Spleen (tissue), 7 donors: ENCODE results near the gene CCDC12.

ENCODE experiments used
- CTCF ChIP-seq, 11 experiments: fragments of 200-600 bp in 7 of 11; fragments of 450-650 bp in 4 of 11; sonication (generic) in 4 of 11; IDR thresholded peaks in 8 of 11; conservative IDR thresholded peaks in 3 of 11; 1 replicate in 7 of 11; 2 replicates in 4 of 11; pipeline versions ENCODE4 v1.4.0 to v1.8.0; 2016 to 2021; ENCODE audit warnings: antibody characterized with exemption in 11 of 11, inconsistent platforms in 4 of 11, mild to moderate bottlenecking in 1 of 11
- POLR2AphosphoS5 ChIP-seq, 3 donors: sonication (generic); formaldehyde crosslinking; IDR thresholded peaks; one replicate each; pipeline ENCODE4 v1.5.1; 2017; ENCODE audit warnings: antibody characterized with exemption in 3 of 3
- donor health status: DM: no; HTN: no; CAD: no; lungs with moderate emphysema.
- donor health status: DM: no; HTN: no; CAD: no.
- donor health status: DM: no; HTN: no; CAD: no.

DNA sequence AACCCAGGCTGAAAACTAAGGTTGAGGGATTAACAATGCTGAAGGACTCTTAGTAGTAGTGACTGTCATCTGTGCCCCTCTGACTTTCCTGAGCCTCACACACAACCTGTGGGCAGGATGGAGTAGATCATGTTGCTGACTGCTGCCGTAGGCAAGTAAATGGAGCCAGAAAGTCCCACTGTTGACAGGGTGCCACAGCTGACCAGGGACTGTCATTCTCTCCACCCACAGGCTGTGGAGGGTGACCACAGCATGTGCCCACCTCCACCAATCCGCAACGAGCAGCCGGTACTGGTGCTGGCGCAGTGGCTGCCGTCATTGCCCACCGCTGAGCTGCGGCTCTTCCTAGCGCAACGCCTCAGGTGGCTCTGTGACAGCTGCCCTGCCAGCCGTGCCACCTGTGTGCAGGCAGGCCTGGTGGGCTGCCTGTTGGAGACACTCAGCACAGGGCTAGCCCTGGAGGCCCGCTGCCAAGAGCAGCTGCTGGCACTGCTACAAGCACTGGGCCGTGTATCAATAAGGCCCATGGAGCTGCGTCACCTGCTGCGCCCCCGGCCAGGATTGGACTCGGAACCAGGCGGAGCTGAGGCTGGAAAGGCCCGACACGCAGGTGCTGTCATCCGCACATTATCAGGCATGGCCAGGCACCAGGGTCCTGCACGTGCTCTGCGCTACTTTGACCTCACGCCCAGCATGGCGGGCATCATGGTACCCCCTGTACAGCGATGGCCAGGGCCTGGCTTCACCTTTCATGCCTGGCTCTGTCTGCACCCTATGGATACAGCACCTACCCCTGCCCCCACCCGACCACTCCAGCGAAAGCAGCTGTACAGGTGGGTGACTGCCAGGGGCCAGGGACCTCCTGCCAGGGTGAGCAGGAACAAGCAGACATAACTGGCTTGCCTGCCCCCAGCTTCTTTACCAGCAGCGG lies 18.5 kb upstream of the CCDC12 start:
- TF ChIP-seq CTCF (IDR thresholded peaks at IDR 0.05 in 8 of 11, conservative IDR thresholded peaks at IDR 0.05 in 3 of 11) (no peak), POLR2AphosphoS5 (IDR thresholded peaks at IDR 0.05) (peak in 2 of 3 donors; percentile 8 to 67)
